Panc1 (cell line): Measurements from ENCODE around the gene ZCCHC14. TPM values are rescaled to one million over a fixed set of nuclear protein-coding genes. Genes with fewer than 3 reads are reported as not detected.
"Not testable (repeated sequence)": the region's sequence is repeated elsewhere in the genome, so short reads cannot be mapped to it uniquely, and the experiment has no call there.

Source experiments
- ATAC-seq: fragments of 200-7000 bp; cut with Tn5 transposase; 2 replicates; pipeline ENCODE4 v1.9.1; 2020; ENCODE audit warnings: mild to moderate bottlenecking, moderate library complexity
- BruUV-seq: library from RNA; stranded (reverse); fragments of 400-500 nt; replicated peaks from 2 replicates; lab custom pipeline; 2021; lab: Mats Ljungman, UMichigan
- CTCF ChIA-PET: fragments of 300-600 bp; sonication (Branson Sonifier 250); formaldehyde crosslinking; loops from one replicate; lab custom pipeline; 2022; ENCODE audit warnings: antibody characterized with exemption; lab: Charles Lee
- POLR2A ChIA-PET: fragments of 300-600 bp; sonication (Branson Sonifier 250); formaldehyde crosslinking; loops from one replicate; lab custom pipeline; 2022; ENCODE audit warnings: antibody characterized with exemption; lab: Charles Lee
- DNase-seq: peaks from one replicate; pipeline ENCODE4 v3.0.0-alpha.2; 2010; ENCODE audit warnings: low read depth, low spot score
- H3K27ac ChIP-seq: 2 replicates; pipeline ENCODE4 v1.5.1; 2011; ENCODE audit warnings: mild to moderate bottlenecking, low read length, inconsistent platforms
- H3K27me3 ChIP-seq: fragments of 200-500 bp; sonication (Bioruptor generic); 2 replicates; pipeline ENCODE4 v1.6.0; 2014; ENCODE audit warnings: low read length, inconsistent platforms; ENCODE audit not compliant: control insufficient read depth, insufficient read depth
- H3K36me3 ChIP-seq: fragments of 200-500 bp; sonication (Bioruptor generic); 2 replicates; pipeline ENCODE4 v1.5.1; 2014; ENCODE audit warnings: inconsistent platforms, mild to moderate bottlenecking, low read length, moderate library complexity; ENCODE audit not compliant: control insufficient read depth, insufficient read depth
- H3K4me1 ChIP-seq: 2 replicates; pipeline ENCODE4 v1.5.1; 2011; ENCODE audit warnings: inconsistent platforms, mild to moderate bottlenecking, low read length, moderate library complexity; ENCODE audit not compliant: control insufficient read depth, insufficient read depth
- H3K4me3 ChIP-seq, 2 experiments: 2 replicates each; pipeline ENCODE4 v1.5.1; 2011 to 2012; ENCODE audit warnings: low read depth in 2 of 2, low read length in 2 of 2, mild to moderate bottlenecking in 2 of 2, inconsistent platforms in 1 of 2, moderate library complexity in 1 of 2
- H3K9me3 ChIP-seq: fragments of 200-500 bp; sonication (Bioruptor generic); 2 replicates; pipeline ENCODE4 v1.5.1; 2014; ENCODE audit warnings: low read depth, mild to moderate bottlenecking, inconsistent platforms, low read length, moderate library complexity; ENCODE audit not compliant: control insufficient read depth, insufficient read depth
- CTCF ChIP-seq: fragments of 450-650 bp; IDR thresholded peaks from 2 replicates; pipeline ENCODE4 v1.5.1; 2017; ENCODE audit warnings: mild to moderate bottlenecking
- POLR2AphosphoS5 ChIP-seq: IDR thresholded peaks from 2 replicates; pipeline ENCODE4 v1.6.1; 2012; ENCODE audit warnings: mild to moderate bottlenecking, low read depth, low read length, moderate library complexity
- SIN3A ChIP-seq: IDR thresholded peaks from 2 replicates; pipeline ENCODE4 v1.6.1; 2012; ENCODE audit warnings: low read depth, mild to moderate bottlenecking, low read length, moderate library complexity, borderline replicate concordance; ENCODE audit not compliant: insufficient read depth
- TCF7L2 ChIP-seq: IDR thresholded peaks from 2 replicates; pipeline ENCODE4 v1.6.1; 2011; ENCODE audit warnings: mild to moderate bottlenecking, low read depth, low read length, inconsistent platforms
- in situ Hi-C: cut with HindIII; loops from 2 replicates; pipeline ENCODE4 v1.10.0; 2016; ENCODE audit warnings: low sequenced_read_pairs, low pct_unique_long_range_greater_than_20kb
- intact Hi-C: fragments of 100-400 bp; cut with micrococcal nuclease; formaldehyde crosslinking; loops from one replicate; pipeline ENCODE4 v1.10.0; 2022; ENCODE audit not compliant: unreplicated experiment
- total RNA-seq: library from RNA; stranded (reverse); gene quantifications from one replicate; pipeline ENCODE4 v1.2.1, GENCODE V29; 2021; ENCODE audit not compliant: unreplicated experiment
- TF ChIP-seq, protein P1 (sequence below), 2 experiments: IDR thresholded peaks; 2 replicates each; pipeline ENCODE4 v1.6.1; 2011 to 2012; ENCODE audit warnings: low read depth in 2 of 2, control low read depth in 1 of 2, low read length in 1 of 2, mild to moderate bottlenecking in 1 of 2, moderate library complexity in 1 of 2; ENCODE audit not compliant: insufficient read depth in 1 of 2

ZCCHC14 gene
- total RNA-seq, 1 experiment from 2014 or later, result 35.0 TPM

- DNase-seq, H3K9me3 ChIP-seq, POLR2A ChIA-PET, intact Hi-C loops, H3K27ac ChIP-seq, H3K27me3 ChIP-seq, H3K4me3 ChIP-seq, BruUV-seq, CTCF ChIA-PET, ATAC-seq, in situ Hi-C loops, H3K36me3 ChIP-seq, H3K4me1 ChIP-seq: not testable (repeated sequence)
Observed at GRCh38 chr16:87519170-87519569, 26.3 kb upstream of the ZCCHC14 start.

GRCh38 chr16:87518430-87519051, 25.7 kb upstream of the ZCCHC14 start:
- H3K27me3 ChIP-seq, intact Hi-C loops, in situ Hi-C loops, H3K36me3 ChIP-seq, POLR2A ChIA-PET, BruUV-seq, H3K4me1 ChIP-seq, DNase-seq, CTCF ChIA-PET, H3K4me3 ChIP-seq, H3K9me3 ChIP-seq, H3K27ac ChIP-seq: not testable (repeated sequence)
- peak; percentile 82 for ATAC-seq

GRCh38 chr16:87517610-87518429, 25.0 kb upstream of the ZCCHC14 start:
- CTCF ChIA-PET, intact Hi-C loops, POLR2A ChIA-PET: not testable (repeated sequence)

DNA sequence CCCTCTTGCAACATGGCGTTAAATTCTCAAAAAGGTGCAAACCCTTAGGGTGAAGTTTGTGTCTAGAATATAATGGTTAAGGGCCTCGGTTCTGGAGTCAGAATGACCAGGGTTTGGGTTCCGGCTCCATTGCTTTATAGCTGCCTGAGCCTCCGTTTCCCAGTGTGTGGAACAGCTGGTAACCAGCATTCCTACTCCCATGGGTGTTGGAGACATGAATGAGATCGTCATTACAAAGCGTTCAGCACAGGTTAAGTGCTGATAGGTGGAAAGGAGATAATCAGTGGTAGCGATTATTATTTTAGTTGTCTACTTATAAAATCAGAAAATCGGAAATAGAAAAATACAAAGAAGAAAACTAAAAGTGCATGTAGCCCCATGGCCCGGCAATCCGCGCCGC, 23.5 kb upstream of the ZCCHC14 start:
- Histone ChIP-seq H3K4me1 (no peaks in the 10 kb centered on the region), H3K36me3 (no peaks in the 10 kb centered on the region), H3K4me3 (no peak overlapping the region), H3K27ac (no peak overlapping the region), H3K27me3 (no peaks in the 10 kb centered on the region), H3K9me3 (no peaks in the 10 kb centered on the region)
- ATAC-seq, result no peak
- ChIA-PET POLR2A (no interaction called here), CTCF (no interaction called here)
- BruUV-seq, result no TSS peak
- TF ChIP-seq, protein P1, sequence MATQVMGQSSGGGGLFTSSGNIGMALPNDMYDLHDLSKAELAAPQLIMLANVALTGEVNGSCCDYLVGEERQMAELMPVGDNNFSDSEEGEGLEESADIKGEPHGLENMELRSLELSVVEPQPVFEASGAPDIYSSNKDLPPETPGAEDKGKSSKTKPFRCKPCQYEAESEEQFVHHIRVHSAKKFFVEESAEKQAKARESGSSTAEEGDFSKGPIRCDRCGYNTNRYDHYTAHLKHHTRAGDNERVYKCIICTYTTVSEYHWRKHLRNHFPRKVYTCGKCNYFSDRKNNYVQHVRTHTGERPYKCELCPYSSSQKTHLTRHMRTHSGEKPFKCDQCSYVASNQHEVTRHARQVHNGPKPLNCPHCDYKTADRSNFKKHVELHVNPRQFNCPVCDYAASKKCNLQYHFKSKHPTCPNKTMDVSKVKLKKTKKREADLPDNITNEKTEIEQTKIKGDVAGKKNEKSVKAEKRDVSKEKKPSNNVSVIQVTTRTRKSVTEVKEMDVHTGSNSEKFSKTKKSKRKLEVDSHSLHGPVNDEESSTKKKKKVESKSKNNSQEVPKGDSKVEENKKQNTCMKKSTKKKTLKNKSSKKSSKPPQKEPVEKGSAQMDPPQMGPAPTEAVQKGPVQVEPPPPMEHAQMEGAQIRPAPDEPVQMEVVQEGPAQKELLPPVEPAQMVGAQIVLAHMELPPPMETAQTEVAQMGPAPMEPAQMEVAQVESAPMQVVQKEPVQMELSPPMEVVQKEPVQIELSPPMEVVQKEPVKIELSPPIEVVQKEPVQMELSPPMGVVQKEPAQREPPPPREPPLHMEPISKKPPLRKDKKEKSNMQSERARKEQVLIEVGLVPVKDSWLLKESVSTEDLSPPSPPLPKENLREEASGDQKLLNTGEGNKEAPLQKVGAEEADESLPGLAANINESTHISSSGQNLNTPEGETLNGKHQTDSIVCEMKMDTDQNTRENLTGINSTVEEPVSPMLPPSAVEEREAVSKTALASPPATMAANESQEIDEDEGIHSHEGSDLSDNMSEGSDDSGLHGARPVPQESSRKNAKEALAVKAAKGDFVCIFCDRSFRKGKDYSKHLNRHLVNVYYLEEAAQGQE (IDR thresholded peaks at IDR 0.05; ENCODE audit: insufficient read depth in 1 of 2, low read depth in 2 of 2, low read length in 1 of 2), result no peak
- no peak for TF ChIP-seq CTCF
- no peak for TF ChIP-seq SIN3A
- TF ChIP-seq POLR2AphosphoS5, result no peak
- TF ChIP-seq TCF7L2, result no peak
- intact Hi-C loops, result no loop called here
- in situ Hi-C loops, result no loop called here
- DNase-seq, result no peak

More at GRCh38 chr16:87517610-87518429, 25.0 kb upstream of the ZCCHC14 start:
- H3K4me1 ChIP-seq, BruUV-seq, in situ Hi-C loops, DNase-seq, H3K27me3 ChIP-seq, H3K9me3 ChIP-seq, H3K4me3 ChIP-seq, H3K27ac ChIP-seq, H3K36me3 ChIP-seq: not testable (repeated sequence)
- peak; percentile 60; the same call in 1 of the 2 replicates for ATAC-seq
